Adrenal gland (tissue), 5 donors: Measurements from ENCODE around the gene PELI2.

Experiments
- POLR2A ChIP-seq, 2 donors: fragments of 450-650 bp; IDR thresholded peaks; one replicate each; pipeline ENCODE4 v1.6.1; 2017; ENCODE audit warnings: antibody characterized with exemption in 2 of 2, mild to moderate bottlenecking in 2 of 2, moderate library complexity in 1 of 2
- TF ChIP-seq, protein P1 (sequence below), 6 experiments: fragments of 450-650 bp in 4 of 6; fragments of 200-600 bp in 2 of 6; sonication (generic) in 1 of 6; IDR thresholded peaks; 1 replicate in 5 of 6; 2 replicates in 1 of 6; pipeline versions ENCODE4 v1.5.1 to v1.8.0; 2016 to 2021; ENCODE audit warnings: antibody characterized with exemption in 6 of 6, mild to moderate bottlenecking in 2 of 6, moderate library complexity in 1 of 6
- donor health status: DM: no; HTN: no; CAD: no.

DNA sequence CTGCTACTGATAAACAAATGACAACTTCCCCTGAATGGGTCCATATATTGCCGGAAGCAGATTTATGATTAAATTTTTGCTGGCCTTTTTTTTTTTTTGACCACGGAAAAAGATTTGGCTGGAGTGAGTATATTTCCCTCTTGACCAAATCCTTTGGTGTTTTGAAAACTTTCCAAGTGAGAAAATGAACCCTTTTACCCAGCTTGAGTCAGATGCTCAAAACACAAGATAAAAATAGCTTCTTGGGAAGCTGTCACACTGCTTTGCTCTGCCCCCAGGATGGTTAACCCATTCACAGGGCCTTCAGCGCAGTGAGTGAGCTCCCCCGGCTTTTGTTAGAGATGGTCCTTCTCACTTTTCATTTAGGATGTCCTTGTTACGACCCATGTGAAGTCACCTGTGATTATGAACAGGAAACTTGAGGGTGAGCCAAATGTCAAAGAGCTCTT, 224.3 kb downstream of the PELI2 start:
- TF ChIP-seq, protein P1, sequence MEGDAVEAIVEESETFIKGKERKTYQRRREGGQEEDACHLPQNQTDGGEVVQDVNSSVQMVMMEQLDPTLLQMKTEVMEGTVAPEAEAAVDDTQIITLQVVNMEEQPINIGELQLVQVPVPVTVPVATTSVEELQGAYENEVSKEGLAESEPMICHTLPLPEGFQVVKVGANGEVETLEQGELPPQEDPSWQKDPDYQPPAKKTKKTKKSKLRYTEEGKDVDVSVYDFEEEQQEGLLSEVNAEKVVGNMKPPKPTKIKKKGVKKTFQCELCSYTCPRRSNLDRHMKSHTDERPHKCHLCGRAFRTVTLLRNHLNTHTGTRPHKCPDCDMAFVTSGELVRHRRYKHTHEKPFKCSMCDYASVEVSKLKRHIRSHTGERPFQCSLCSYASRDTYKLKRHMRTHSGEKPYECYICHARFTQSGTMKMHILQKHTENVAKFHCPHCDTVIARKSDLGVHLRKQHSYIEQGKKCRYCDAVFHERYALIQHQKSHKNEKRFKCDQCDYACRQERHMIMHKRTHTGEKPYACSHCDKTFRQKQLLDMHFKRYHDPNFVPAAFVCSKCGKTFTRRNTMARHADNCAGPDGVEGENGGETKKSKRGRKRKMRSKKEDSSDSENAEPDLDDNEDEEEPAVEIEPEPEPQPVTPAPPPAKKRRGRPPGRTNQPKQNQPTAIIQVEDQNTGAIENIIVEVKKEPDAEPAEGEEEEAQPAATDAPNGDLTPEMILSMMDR (IDR thresholded peaks at IDR 0.05): no peak
- no peak for TF ChIP-seq POLR2A (IDR thresholded peaks at IDR 0.05)
